PC-9 (cell line): ENCODE measurements around the gene RPL7A. TPM values are rescaled to one million over a fixed set of nuclear protein-coding genes. Genes with fewer than 3 reads are reported as not detected.

Source experiments
- BruUV-seq: library from RNA; stranded (reverse); fragments of 400-500 nt; replicated peaks from 2 replicates; lab custom pipeline; 2021; lab: Mats Ljungman, UMichigan
- CTCF ChIA-PET: fragments of 300-600 bp; sonication (Branson Sonifier 250); formaldehyde crosslinking; loops from one replicate; lab custom pipeline; 2022; ENCODE audit warnings: antibody characterized with exemption; lab: Charles Lee
- POLR2A ChIA-PET: fragments of 300-600 bp; sonication (Branson Sonifier 250); formaldehyde crosslinking; loops from one replicate; lab custom pipeline; 2022; ENCODE audit warnings: antibody characterized with exemption; ENCODE audit not compliant: unreplicated experiment; lab: Charles Lee
- DNase-seq, 2 experiments: peaks; one replicate each; pipeline versions ENCODE4 v3.0.0 to v3.0.0-alpha.2; 2015 to 2022; ENCODE audit warnings: mixed read lengths in 1 of 2
- H2AFZ ChIP-seq: fragments of 200-600 bp; sonication (generic); 2 replicates; pipeline ENCODE4 v1.8.1; 2017; ENCODE audit warnings: antibody characterized with exemption
- H3F3A ChIP-seq: fragments of 200-600 bp; sonication (generic); 2 replicates; pipeline ENCODE4 v1.8.1; 2017; ENCODE audit warnings: antibody characterized with exemption, mild to moderate bottlenecking, low read depth; ENCODE audit not compliant: insufficient read depth
- H3K27ac ChIP-seq: fragments of 200-600 bp; sonication (generic); 2 replicates; pipeline ENCODE4 v1.6.1; 2016; ENCODE audit warnings: mixed run types
- H3K27me3 ChIP-seq: fragments of 200-600 bp; sonication (generic); 2 replicates; pipeline ENCODE4 v1.6.1; 2016; ENCODE audit warnings: low read depth, mixed run types; ENCODE audit not compliant: insufficient read depth
- H3K36me3 ChIP-seq: fragments of 200-600 bp; sonication (generic); 2 replicates; pipeline ENCODE4 v1.6.1; 2016; ENCODE audit warnings: low read depth, mixed run types
- H3K4me1 ChIP-seq: fragments of 200-600 bp; sonication (generic); replicated peaks from 2 replicates; pipeline ENCODE4 v1.6.1; 2016; ENCODE audit warnings: mixed run types; ENCODE audit not compliant: insufficient read depth
- H3K4me2 ChIP-seq: fragments of 200-600 bp; sonication (generic); 2 replicates; pipeline ENCODE4 v1.6.1; 2017; ENCODE audit warnings: mixed run types
- H3K4me3 ChIP-seq: fragments of 200-600 bp; sonication (generic); 2 replicates; pipeline ENCODE4 v1.6.1; 2016; ENCODE audit warnings: mixed run types
- H3K79me2 ChIP-seq: fragments of 200-600 bp; sonication (generic); 2 replicates; pipeline ENCODE4 v1.6.1; 2017; ENCODE audit warnings: low read depth, mixed run types
- H3K9me2 ChIP-seq: fragments of 200-600 bp; sonication (generic); 2 replicates; pipeline ENCODE4 v1.8.1; 2017; ENCODE audit warnings: mild to moderate bottlenecking; ENCODE audit not compliant: insufficient read depth
- H3K9me3 ChIP-seq: fragments of 200-600 bp; sonication (generic); 2 replicates; pipeline ENCODE4 v1.8.1; 2016; ENCODE audit warnings: low read depth; ENCODE audit not compliant: insufficient read depth
- H4K20me1 ChIP-seq: fragments of 200-600 bp; sonication (generic); 2 replicates; pipeline ENCODE4 v1.8.1; 2017; ENCODE audit not compliant: insufficient read depth
- EZH2 ChIP-seq: fragments of 200-600 bp; sonication (generic); IDR thresholded peaks from 2 replicates; pipeline ENCODE4 v1.8.0; 2017; ENCODE audit warnings: antibody characterized with exemption, low read depth
- intact Hi-C: fragments of 100-400 bp; cut with micrococcal nuclease; formaldehyde crosslinking; loops from one replicate; pipeline ENCODE4 v1.10.0; 2022; ENCODE audit not compliant: unreplicated experiment
- total RNA-seq: library from RNA; stranded (reverse); gene quantifications from 2 replicates; pipeline ENCODE4 v1.2.3, GENCODE V29; 2021
- TF ChIP-seq, protein P1 (sequence below): fragments of 200-600 bp; sonication (generic); conservative IDR thresholded peaks from 2 replicates; pipeline ENCODE4 v1.6.1; 2017; ENCODE audit warnings: mixed run types, antibody characterized with exemption, mild to moderate bottlenecking, moderate library complexity

RPL7A gene
- total RNA-seq, 1 experiment from 2014 or later, result 2,381 TPM

DNA sequence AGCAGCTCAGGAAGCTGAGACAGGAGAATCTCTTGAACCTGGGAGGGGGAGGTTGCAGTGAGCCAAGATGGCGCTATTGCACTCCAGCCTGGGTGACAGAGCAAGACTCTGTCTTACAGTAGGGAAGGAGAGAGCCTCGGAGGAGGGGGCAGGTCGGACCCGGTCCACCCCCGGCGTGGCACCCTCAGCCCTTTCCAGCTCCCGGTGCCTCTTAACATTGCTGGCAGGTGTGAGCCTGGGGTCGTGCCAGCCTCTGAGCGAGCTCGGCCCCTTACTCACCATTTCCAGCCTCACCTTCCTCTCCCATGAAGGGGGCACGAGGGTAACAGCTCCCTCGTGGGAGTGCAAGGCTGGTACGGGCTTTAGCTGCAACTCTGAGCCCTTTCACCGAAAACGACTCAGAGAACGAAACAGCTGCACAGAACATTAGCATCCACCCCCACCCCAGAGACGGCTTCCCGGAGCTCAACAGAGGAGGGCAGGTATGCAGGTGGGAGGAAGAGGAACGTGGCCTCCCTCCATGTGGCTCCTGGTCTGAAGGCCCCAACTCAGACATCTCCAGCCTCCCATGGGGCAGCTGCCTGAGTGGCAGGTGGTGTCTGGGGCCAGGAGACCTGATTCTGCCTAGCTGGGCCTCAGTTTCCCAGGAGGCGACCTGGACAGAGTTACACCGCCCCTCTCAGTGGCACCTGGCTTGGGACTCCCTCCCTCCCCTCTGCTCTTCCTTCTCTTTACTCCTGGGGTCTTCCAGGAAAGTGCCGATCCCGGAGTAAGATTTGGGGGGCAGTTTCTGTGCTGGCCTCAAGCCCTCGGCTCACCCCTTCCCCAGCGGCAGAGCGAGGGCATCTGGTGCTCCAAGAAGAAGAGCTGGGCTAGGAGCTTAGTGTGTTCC lies 44.5 kb upstream of the RPL7A start:
- H3K27ac ChIP-seq, result no peak overlapping the region
- no peaks in the 10 kb centered on the region for H3K9me3 ChIP-seq
- no peak for TF ChIP-seq EZH2
- TF ChIP-seq, protein P1, sequence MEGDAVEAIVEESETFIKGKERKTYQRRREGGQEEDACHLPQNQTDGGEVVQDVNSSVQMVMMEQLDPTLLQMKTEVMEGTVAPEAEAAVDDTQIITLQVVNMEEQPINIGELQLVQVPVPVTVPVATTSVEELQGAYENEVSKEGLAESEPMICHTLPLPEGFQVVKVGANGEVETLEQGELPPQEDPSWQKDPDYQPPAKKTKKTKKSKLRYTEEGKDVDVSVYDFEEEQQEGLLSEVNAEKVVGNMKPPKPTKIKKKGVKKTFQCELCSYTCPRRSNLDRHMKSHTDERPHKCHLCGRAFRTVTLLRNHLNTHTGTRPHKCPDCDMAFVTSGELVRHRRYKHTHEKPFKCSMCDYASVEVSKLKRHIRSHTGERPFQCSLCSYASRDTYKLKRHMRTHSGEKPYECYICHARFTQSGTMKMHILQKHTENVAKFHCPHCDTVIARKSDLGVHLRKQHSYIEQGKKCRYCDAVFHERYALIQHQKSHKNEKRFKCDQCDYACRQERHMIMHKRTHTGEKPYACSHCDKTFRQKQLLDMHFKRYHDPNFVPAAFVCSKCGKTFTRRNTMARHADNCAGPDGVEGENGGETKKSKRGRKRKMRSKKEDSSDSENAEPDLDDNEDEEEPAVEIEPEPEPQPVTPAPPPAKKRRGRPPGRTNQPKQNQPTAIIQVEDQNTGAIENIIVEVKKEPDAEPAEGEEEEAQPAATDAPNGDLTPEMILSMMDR, result no peak
- H3K4me3 ChIP-seq, result no peak overlapping the region
- no peaks in the 10 kb centered on the region for H4K20me1 ChIP-seq
- ChIA-PET POLR2A (no interaction called here), CTCF (no interaction called here)
- no peaks in the 10 kb centered on the region for H3F3A ChIP-seq
- no peaks in the 10 kb centered on the region for H3K36me3 ChIP-seq
- peaks cover 69% of the 10 kb centered on the region for H3K27me3 ChIP-seq
- intact Hi-C loops, result no loop called here
- H2AFZ ChIP-seq, result no peak overlapping the region
- DNase-seq, result no peak
- no TSS peak for BruUV-seq
- H3K9me2 ChIP-seq, result no peaks in the 10 kb centered on the region
- no peak overlapping the region for H3K4me2 ChIP-seq
- H3K79me2 ChIP-seq, result no peaks in the 10 kb centered on the region
- no peaks in the 10 kb centered on the region for H3K4me1 ChIP-seq

DNA sequence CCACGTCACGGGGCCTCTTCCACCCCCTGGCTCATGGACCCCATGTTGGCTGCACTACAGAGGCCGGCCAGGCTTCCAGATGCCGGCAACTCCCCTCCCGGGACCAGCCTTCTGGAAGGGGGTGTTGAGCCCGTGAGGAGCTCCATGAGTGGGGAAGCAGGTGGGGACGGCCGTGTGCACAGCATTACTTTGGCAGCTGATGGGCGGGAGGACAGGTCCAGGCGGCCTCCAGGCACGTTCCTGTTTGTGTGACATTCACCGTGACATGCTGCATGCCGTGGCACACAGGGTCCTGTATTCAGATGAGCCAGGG lies 43.9 kb upstream of the RPL7A start:
- CTCF ChIA-PET, result no interaction called here
- DNase-seq, result no peak
- Histone ChIP-seq H3K36me3 (no peaks in the 10 kb centered on the region), H2AFZ (no peak overlapping the region), H3K9me2 (no peaks in the 10 kb centered on the region), H3K27me3 (peaks cover 72% of the 10 kb centered on the region), H3K27ac (no peak overlapping the region), H3K4me2 (no peak overlapping the region), H3K4me3 (no peak overlapping the region), H3K9me3 (no peaks in the 10 kb centered on the region), H4K20me1 (no peaks in the 10 kb centered on the region), H3K79me2 (no peaks in the 10 kb centered on the region), H3K4me1 (no peaks in the 10 kb centered on the region), H3F3A (no peaks in the 10 kb centered on the region)
- TF ChIP-seq EZH2, result no peak
- TF ChIP-seq, protein P1, result no peak
- no TSS peak for BruUV-seq
- POLR2A ChIA-PET, result no interaction called here
- intact Hi-C loops, result no loop called here

DNA sequence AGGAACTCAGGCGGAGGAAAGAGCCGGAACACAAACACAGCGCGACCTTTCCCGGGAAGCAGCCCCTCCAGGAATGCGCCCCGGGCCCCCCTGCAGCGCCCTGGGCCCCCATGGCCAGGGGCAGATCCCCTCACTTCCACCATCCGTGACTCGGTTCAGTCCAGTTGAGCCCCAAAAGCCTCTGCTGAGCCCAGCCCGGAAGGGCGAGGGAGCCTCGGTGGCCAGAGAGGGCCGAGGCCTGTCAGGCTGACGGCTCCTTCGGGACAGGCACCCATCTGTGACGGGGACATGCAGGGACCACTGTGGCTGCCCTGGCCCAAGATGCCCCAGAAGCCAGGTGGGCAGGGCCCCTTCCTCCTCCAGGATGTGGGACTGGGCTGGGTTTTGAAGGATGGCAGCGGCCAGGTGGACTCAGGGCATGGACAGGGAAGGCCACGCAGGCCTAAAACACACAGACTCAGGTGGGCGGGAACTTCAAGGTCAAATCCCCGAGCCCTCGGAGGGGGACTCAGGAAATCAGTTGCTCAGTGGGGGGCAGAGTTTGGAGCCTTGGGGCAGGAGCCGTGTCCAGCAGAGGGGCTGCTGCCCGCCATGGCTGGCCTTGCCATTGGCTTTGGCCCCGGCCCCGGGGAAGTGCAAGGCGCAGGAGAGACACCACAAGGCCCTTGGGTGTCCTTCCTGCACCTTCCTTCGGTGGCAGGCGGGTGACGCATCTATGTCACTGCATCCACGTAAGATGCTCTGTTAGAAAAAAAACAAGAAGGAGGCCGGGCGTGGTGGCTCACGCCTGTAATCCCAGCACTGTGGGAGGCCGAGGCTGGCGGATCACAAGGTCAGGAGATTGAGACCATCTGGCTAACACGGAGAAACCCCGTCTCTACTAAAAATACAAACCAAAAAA lies 43.3 kb upstream of the RPL7A start:
- CTCF ChIA-PET, result no interaction called here
- no TSS peak for BruUV-seq

More for the DNA sequence above, 43.3 kb upstream of the RPL7A start:
- no peak overlapping the region for H3K4me2 ChIP-seq
- TF ChIP-seq EZH2, result no peak
- TF ChIP-seq, protein P1, result no peak
- no peaks in the 10 kb centered on the region for H3K9me3 ChIP-seq
- no peak overlapping the region for H2AFZ ChIP-seq
- POLR2A ChIA-PET, result no interaction called here
- no peaks in the 10 kb centered on the region for H3F3A ChIP-seq
- H3K4me3 ChIP-seq, result no peak overlapping the region
- intact Hi-C loops, result no loop called here
- DNase-seq, result no peak
- no peak overlapping the region for H3K27ac ChIP-seq
- no peaks in the 10 kb centered on the region for H4K20me1 ChIP-seq
- H3K27me3 ChIP-seq, result peaks cover 73% of the 10 kb centered on the region
- H3K9me2 ChIP-seq, result no peaks in the 10 kb centered on the region
- H3K79me2 ChIP-seq, result no peaks in the 10 kb centered on the region
- no peaks in the 10 kb centered on the region for H3K4me1 ChIP-seq
- H3K36me3 ChIP-seq, result no peaks in the 10 kb centered on the region
